Left forelimb (tissue), 1 donor: ENCODE data around the gene C14orf132.
A peak's percentile ranks its signal among the peaks of the same experiment; 100 is the strongest.
"Not testable (repeated sequence)": the region's sequence is repeated elsewhere in the genome, so short reads cannot be mapped to it uniquely, and the experiment has no call there.

Source experiments
- DNase-seq: peaks from one replicate; pipeline ENCODE4 v3.0.0-alpha.2; 2018; ENCODE audit warnings: low spot score

C14orf132 gene

DNA sequence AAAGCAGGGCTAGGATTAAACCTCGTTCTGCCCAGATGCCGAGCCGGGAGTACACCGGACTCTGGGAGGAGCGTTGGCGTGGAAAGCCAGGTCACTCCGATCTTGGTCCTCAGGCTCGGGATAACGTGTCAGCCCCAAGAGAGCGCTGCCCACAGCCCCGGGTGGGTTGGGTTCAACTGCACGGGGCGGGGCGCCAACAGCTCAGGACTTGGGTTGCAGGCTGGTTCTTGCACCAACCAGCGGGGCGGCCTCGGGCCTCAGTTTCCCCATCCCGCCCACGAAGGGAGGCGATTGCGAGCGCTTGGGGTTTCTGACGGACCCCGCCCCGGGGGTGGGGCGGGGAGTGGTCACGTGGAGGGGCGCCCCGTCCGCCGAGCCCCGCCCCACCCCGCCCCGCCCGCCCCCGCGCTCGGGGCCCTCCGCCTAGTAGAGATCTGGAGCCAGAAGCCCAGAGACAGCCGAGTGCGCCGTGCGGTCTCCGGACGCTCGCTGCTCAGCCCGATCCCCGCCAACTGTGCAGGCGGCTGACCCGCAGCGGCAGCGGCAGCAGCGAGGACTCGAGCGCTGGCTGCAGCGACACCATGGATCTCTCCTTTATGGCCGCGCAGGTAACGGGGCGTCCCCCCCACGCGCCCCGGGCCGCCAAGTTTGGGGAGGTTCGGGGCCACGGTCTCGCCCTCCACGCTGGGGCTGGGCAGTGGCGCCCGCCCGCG, at the start of gene C14orf132:
Gene C14orf132 (plus strand): TSS at position 443 of the 713 bp plus-strand sequence. CDS start 139 bp downstream, at position 582.
- peak; percentile 83 for DNase-seq

GRCh38 chr14:95993768-95994592, 45.2 kb upstream of the C14orf132 start:
- DNase-seq = no peak

DNA sequence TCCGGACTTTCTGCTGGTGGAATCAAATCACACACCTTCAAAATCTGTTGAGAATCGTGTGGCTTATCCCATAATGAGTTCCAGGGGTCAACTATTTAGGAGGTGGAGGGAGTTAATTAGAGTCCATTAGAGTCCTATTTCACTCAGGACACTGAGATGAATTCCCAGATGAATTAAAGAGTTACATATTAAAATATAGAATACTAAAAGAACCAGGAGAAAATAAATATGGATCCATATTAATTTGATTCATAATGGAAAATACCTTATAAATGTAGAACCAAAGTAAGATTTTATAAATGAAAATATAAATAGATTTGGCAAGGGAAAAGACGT, 44.6 kb upstream of the C14orf132 start:
- DNase-seq = no peak

- no peak for DNase-seq
Measured at GRCh38 chr14:95998656-95999055, 40.5 kb upstream of the C14orf132 start.

DNA sequence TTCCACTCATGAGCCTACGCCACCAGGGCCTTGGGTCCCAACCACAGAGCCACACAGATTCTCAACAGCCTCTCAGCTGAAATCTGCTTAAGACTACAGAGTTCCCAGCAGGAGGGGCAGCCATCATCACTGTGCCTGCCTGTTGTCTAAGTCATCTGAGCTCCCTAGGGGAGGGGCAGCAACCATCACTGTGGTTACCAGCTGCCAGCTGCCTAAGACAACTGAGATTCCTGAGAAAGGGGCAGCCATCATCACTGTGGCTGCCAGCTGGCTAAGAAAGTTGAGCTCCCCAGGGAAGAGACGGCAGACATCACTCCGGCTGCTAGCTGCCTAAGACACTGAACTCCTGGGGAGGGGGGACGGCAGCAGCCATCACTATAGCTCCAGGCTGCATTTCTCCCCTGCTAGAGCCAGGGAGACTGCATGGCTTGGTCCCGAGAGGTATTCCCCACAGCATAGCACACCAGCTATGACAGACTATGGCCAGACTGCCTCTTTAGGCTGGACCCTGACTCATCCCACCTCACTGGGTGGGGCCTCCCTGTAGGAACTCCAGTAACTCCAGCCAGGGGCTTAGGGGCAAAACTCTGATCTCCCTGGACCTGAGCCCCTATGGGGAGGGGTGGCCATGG, 37.2 kb upstream of the C14orf132 start:
- DNase-seq = no peak

DNA sequence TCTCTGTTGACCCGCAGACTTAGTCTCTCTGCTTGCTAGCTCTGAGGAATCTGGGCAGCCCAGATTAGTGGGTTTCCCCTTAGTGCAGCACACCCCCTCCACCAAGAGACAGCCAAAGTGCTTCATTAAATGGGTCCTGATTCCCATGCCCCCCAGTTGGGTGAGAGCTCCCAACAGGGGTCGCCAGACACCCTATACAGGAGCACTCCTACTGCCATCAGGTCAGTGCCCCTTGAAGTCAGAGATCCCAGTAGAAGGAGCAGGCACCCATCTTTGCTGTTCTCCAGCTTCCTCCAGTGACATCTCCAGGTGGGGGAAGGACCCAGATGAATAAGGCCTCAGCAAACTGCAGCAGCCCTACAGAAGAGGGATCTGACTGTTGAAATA, 36.7 kb upstream of the C14orf132 start:
- DNase-seq = no peak

DNA sequence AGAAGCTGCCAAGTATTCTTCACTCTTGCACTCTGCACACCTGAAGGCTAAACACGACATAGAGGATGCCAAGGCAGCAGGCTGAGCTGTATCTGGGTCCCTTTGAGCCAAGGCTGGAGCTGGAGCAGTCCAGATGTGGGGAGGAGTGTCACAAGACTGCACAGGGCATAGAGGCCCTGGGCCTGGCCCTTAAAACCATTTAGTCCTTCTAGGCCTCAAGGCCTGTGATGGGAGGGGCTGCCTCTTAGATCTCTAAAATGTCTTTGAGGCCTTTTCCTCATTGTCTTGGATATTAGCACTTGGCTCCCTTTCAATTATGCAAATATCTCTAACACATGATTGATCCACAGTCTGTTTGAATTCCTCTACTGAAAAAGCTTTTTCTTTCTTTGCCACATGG, 28.0 kb upstream of the C14orf132 start:
- no peak for DNase-seq

- no peak for DNase-seq
Measured at GRCh38 chr14:96011607-96012006, 27.6 kb upstream of the C14orf132 start.

- DNase-seq = not testable (repeated sequence)
Measured at GRCh38 chr14:96012757-96013156, 26.4 kb upstream of the C14orf132 start.

DNA sequence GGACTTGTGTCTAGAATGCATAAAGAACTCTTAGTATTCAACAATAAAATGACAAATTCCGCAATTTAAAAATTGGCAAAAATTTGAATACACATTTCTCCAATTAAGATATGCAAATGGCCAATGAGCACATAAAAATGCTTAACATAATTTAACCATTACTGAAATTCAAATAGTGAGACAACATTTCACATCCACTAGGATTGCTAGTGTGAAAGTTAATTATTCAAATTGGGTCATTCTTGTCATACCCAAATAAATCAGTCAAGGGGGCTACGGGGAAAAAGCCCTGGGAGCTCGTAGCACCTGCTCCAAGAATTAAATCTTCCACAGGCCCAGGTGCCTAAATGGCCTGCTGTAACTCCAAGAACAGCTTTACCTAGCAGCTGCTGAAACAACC, 25.0 kb upstream of the C14orf132 start:
- no peak for DNase-seq

DNA sequence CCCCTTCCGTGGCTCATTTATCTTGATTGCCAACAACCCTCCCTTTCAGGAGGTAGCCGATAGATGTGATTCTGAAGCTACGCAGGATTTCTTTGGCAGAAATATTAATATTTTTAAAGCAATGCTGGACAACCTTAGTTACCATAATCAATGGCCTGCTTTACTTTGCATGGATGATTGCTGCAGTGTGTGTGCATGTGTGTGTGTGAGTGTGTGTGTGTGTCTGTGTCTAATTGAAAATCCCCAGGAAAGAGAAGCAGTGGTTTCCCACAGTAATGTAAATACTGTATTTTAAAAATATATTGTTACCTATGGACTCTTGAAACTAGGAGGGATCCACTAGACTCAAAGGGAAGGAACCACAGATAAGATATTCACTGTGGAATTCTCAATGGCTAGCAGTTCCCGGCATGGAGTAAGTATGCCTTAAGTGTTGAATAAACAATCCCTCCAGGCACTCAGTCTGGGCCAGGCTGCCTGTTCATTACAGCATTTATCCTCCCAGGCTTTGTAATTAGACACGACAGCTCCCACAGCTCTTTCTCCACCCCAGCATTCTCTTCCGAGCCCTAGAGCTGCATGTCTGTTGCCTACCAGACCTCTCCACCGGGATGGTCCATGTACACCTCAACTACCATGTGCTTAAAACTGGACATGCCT, 22.5 kb upstream of the C14orf132 start:
- no peak for DNase-seq

DNA sequence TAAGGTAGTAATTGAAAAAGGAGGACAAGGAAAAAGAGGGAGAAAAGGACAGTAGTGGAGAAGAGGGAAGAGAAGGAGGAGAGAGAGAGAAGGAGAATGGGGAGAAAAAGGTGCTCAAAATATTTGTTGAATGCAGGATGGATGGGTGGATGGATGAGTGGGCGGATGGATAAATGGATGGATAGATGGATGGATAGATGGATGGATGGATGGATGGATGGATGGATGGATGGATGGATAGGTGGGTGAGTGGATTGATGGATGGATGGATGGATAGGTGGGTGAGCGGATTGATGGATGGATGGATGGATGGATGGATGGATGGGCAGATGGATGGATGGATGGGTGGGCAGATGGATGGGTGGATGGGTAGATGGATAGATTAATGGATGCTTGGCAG, 21.3 kb upstream of the C14orf132 start:
- DNase-seq = no peak

DNA sequence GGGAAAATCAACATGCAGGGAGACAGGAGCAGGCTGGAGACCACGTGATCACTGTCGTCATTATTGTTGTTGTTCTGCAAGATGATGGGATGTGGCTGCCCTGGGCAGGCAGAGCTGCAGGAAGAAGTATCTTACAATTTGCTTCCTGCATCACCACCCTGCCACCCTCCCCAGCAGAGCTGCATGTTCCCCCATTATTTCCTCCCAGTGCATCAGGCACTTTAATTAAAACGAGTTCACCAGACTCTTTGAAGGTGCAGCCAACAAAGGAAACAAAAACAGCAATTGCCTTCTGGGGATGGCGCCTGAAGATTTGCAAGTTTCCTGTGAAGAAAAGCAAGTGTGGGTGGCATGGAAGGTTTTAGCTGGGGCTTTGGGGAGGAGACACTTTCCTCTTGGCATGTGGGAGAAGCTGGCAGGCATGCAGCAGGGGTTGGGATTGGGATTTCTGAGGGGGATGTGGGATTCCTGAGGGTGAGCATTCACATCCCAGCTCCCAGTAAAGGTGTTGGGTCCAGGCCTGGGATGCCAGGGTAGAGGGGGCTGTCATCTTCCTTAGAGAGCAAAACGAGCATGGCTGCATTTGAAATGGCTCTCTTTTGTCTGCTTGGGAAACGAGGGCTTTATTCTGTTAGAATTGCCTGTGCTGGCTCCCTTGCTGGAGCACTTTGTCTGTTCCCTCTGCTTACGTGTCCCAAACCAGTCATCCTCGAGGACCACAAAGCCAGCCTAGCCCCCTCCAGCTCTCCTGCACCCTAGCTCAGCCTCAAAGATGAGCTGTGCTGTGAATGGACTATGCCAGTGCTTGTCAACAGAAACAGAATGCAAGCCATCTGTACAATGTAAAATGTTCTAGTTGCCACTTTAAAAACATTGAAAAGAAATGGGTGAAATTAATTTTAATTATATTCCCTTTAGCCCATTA, 11.5 kb upstream of the C14orf132 start:
- no peak for DNase-seq

- DNase-seq = no peak
Measured at GRCh38 chr14:96029089-96029645, 10.0 kb upstream of the C14orf132 start.

- DNase-seq = no peak
Measured at GRCh38 chr14:96030108-96030760, 8.9 kb upstream of the C14orf132 start.

GRCh38 chr14:96031691-96032090, 7.5 kb upstream of the C14orf132 start:
- no peak for DNase-seq

GRCh38 chr14:96035456-96035855, 3.7 kb upstream of the C14orf132 start:
- DNase-seq = no peak

DNA sequence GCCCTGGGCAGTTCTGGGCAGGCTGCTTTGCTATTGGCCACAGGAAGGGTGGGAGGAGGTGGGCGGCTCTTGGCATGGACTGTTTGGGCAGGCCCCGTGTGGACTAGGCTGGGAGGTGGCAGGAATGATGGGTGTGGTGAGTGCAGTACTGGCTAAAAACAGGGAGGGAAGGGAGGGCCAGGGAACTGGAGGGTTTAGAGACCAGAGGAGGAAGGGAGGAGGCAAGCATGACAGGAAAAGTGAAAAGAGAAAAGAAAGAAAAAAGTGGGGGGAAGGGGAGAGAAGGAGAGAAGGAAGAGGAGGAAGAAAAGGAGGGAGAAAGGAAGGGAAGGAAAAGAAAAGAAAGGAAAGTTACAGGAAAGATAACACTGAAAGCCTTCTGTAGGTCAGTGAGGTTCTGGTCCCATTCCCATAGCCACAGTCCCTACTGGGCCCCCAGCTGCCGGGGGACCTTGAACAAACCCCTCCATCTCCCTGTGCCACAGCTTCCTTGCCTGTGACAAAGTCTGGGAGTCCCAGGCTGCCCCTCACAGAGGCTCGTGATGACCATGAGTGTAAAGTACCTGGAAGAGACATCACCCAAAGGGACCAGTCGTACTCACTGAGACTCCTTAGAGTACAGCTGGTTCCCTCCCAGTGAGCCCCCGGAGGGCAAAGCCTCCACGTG, 1.1 kb upstream of the C14orf132 start:
- no peak for DNase-seq

- no peak for DNase-seq
Measured at GRCh38 chr14:96038558-96038919, 623 bp upstream of the C14orf132 start.
